Hepatocyte (in vitro differentiated cells): ENCODE data around the gene PLPP4. TPM values are rescaled to one million over a fixed set of nuclear protein-coding genes. Genes with fewer than 3 reads are reported as not detected.

Experiments
- DNase-seq: peaks from one replicate; pipeline ENCODE4 v3.0.0-alpha.2; 2016; ENCODE audit warnings: low spot score
- H2AFZ ChIP-seq: fragments of 200-600 bp; sonication (generic); 2 replicates; pipeline ENCODE4 v1.6.0; 2016; ENCODE audit warnings: antibody characterized with exemption, mild to moderate bottlenecking
- H3K27ac ChIP-seq: fragments of 200-600 bp; sonication (generic); 2 replicates; pipeline ENCODE4 v1.5.1; 2016; ENCODE audit warnings: mild to moderate bottlenecking
- H3K27me3 ChIP-seq: fragments of 200-600 bp; sonication (generic); 2 replicates; pipeline ENCODE4 v1.6.1; 2016
- H3K36me3 ChIP-seq: fragments of 200-600 bp; sonication (generic); replicated peaks from 2 replicates; pipeline ENCODE4 v1.5.1; 2016; ENCODE audit warnings: low read depth; ENCODE audit not compliant: insufficient read depth
- H3K4me1 ChIP-seq: fragments of 200-600 bp; sonication (generic); 2 replicates; pipeline ENCODE4 v1.5.1; 2016; ENCODE audit warnings: mild to moderate bottlenecking, moderate library complexity; ENCODE audit not compliant: insufficient read depth
- H3K4me2 ChIP-seq: fragments of 200-600 bp; sonication (generic); 2 replicates; pipeline ENCODE4 v1.6.0; 2016
- H3K4me3 ChIP-seq: fragments of 200-600 bp; sonication (generic); 2 replicates; pipeline ENCODE4 v1.5.1; 2016; ENCODE audit warnings: mild to moderate bottlenecking
- H3K79me2 ChIP-seq: fragments of 200-600 bp; sonication (generic); 2 replicates; pipeline ENCODE4 v1.6.0; 2017; ENCODE audit warnings: mild to moderate bottlenecking
- H3K9me2 ChIP-seq: fragments of 200-600 bp; sonication (generic); replicated peaks from 2 replicates; pipeline ENCODE4 v1.6.0; 2017; ENCODE audit warnings: mild to moderate bottlenecking; ENCODE audit not compliant: insufficient read depth
- H3K9me3 ChIP-seq: fragments of 200-600 bp; sonication (generic); 2 replicates; pipeline ENCODE4 v1.5.1; 2016; ENCODE audit warnings: low read depth, mild to moderate bottlenecking
- H4K20me1 ChIP-seq: fragments of 200-600 bp; sonication (generic); 2 replicates; pipeline ENCODE4 v1.6.0; 2016; ENCODE audit warnings: mild to moderate bottlenecking; ENCODE audit not compliant: insufficient read depth, poor library complexity, severe bottlenecking
- CTCF ChIP-seq: fragments of 200-600 bp; sonication (generic); IDR thresholded peaks from 2 replicates; pipeline ENCODE4 v1.5.1; 2016; ENCODE audit warnings: antibody characterized with exemption, mild to moderate bottlenecking; ENCODE audit not compliant: poor library complexity
- EZH2 ChIP-seq: fragments of 200-600 bp; sonication (generic); IDR thresholded peaks from 2 replicates; pipeline ENCODE4 v1.6.1; 2016; ENCODE audit warnings: antibody characterized with exemption, mild to moderate bottlenecking, borderline replicate concordance
- EZH2phosphoT487 ChIP-seq: fragments of 200-600 bp; sonication (generic); IDR thresholded peaks from one replicate; pipeline ENCODE4 v1.6.1; 2018; ENCODE audit warnings: antibody characterized with exemption, mild to moderate bottlenecking, low read depth, moderate library complexity; ENCODE audit not compliant: unreplicated experiment, severe bottlenecking
- WGBS: methylation state at CpG from one replicate; pipeline ENCODE4 v1.1.6; 2016; ENCODE audit warnings: low lambda C conversion rate; ENCODE audit errors: missing lambda C conversion rate; 5-methylcytosine and 5-hydroxymethylcytosine counted together
- polyA plus RNA-seq: library from polyadenylated mRNA; unstranded; fragments of >200 nt; fragmentation: Nextera tagmentation; extraction: Ambion mirVana; gene quantifications from 2 replicates; pipeline ENCODE4 v1.2.1, GENCODE V29; 2016
- total RNA-seq: library from RNA; depleted of rRNA; stranded (reverse); fragments of >200 nt; gene quantifications from 2 replicates; pipeline ENCODE4 v1.2.3, GENCODE V29; 2014

PLPP4 gene
- total RNA-seq (1.5 and 3.4 TPM in 2 replicates), polyA plus RNA-seq (10.0 and 10.8 TPM in 2 replicates)

- peak within 1 kb of the TSS; percentile 97 for H3K4me2 ChIP-seq
- 1% methylated on average over 38 of the region's 92 CpGs for WGBS
- H3K9me3 ChIP-seq = no peaks in the 10 kb centered on the region
- no peak within 1 kb of the TSS for H3K27ac ChIP-seq
- H3K4me3 ChIP-seq = peak within 1 kb of the TSS; percentile 36
- TF ChIP-seq CTCF (no peak), EZH2phosphoT487 (no peak), EZH2 (no peak)
- H3K4me1 ChIP-seq = peaks cover 7% of the 10 kb centered on the region
- no peaks in the 10 kb centered on the region for H3K79me2 ChIP-seq
- H3K27me3 ChIP-seq = peaks cover 77% of the 10 kb centered on the region
- H4K20me1 ChIP-seq = no peaks in the 10 kb centered on the region
- peak within 1 kb of the TSS; percentile 63 for H2AFZ ChIP-seq
- no peaks in the 10 kb centered on the region for H3K9me2 ChIP-seq
- no peaks in the 10 kb centered on the region for H3K36me3 ChIP-seq
- DNase-seq = peak; percentile 73
These were observed at the start of gene PLPP4 for GRCh38 chr10:120456626-120457430. Gene PLPP4, plus strand, starts transcription at chr10:120457227. Its CDS starts 79 bp downstream, at chr10:120457306.

GRCh38 chr10:120409816-120410215, 47.2 kb upstream of the PLPP4 start:
- H3K9me2 ChIP-seq = no peaks in the 10 kb centered on the region
- no peak overlapping the region for H3K4me3 ChIP-seq
- H4K20me1 ChIP-seq = no peaks in the 10 kb centered on the region
- H3K36me3 ChIP-seq = no peaks in the 10 kb centered on the region
- TF ChIP-seq EZH2 (no peak), EZH2phosphoT487 (no peak), CTCF (no peak)
- H3K27me3 ChIP-seq = no peaks in the 10 kb centered on the region
- H3K4me1 ChIP-seq = no peaks in the 10 kb centered on the region
- WGBS = 87% methylated on average over 4 of the region's 4 CpGs
- H3K27ac ChIP-seq = no peak overlapping the region
- no peak overlapping the region for H2AFZ ChIP-seq
- H3K79me2 ChIP-seq = no peaks in the 10 kb centered on the region
- H3K4me2 ChIP-seq = no peak overlapping the region
- no peak for DNase-seq
- no peaks in the 10 kb centered on the region for H3K9me3 ChIP-seq

- WGBS = 76% methylated on average over 3 of the region's 3 CpGs
- Histone ChIP-seq H3K36me3 (no peaks in the 10 kb centered on the region), H3K27ac (no peak overlapping the region), H2AFZ (no peak overlapping the region), H3K4me2 (no peak overlapping the region), H3K27me3 (no peaks in the 10 kb centered on the region), H4K20me1 (no peaks in the 10 kb centered on the region), H3K4me1 (no peaks in the 10 kb centered on the region), H3K79me2 (no peaks in the 10 kb centered on the region), H3K4me3 (no peak overlapping the region), H3K9me3 (no peaks in the 10 kb centered on the region), H3K9me2 (no peaks in the 10 kb centered on the region)
- DNase-seq = no peak
- TF ChIP-seq CTCF (no peak), EZH2 (no peak), EZH2phosphoT487 (no peak)
These were observed 42.1 kb upstream of the PLPP4 start for GRCh38 chr10:120414946-120415345.
